Kasumi-1 (cell line): ENCODE data around the gene TNFSF13.

ENCODE experiments used
- DNase-seq, 2 experiments: peaks; one replicate each; lab custom pipeline; 2025; lab: John Stamatoyannopoulos, UW

Gene TNFSF13

DNA sequence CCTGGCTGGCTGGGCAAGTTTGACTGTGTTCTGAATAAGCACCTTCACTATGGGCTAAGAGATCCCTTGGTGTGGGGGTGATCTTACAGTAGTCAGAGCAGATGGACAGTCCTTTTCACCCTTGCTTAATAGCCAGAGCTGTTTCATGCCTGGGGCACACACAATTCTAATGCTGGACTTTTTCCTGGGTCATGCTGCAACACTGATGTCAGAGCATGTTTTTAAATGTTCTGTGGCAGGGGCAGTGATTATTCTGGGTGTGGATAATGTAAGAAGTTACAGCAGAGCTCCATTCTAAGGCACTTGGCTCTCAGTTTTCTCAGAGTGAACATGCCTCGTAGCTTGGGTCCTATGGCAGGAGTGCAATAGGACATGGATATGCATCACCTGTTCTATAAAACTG lies 16.9 kb downstream of the TNFSF13 start:
- DNase-seq = no peak

DNA sequence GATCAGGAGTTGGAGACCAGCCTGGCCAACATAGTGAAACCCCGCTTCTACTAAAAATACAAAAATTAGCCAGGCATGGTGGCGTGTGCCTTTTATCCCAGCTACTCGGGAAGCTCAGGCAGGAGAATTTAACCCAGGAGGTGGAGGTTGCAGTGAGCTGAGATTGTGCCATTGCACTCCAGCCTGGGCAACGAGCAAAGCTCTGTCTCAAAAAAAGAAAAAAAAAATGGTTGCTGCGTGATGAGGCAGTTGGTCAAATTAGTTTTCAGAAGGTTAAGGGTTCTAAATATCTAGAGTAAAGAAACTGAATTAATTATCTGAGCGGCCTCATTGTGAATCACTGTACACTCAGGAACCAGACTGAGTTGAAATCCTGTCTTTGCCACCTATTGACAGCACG lies 17.4 kb downstream of the TNFSF13 start:
- DNase-seq = no peak

DNA sequence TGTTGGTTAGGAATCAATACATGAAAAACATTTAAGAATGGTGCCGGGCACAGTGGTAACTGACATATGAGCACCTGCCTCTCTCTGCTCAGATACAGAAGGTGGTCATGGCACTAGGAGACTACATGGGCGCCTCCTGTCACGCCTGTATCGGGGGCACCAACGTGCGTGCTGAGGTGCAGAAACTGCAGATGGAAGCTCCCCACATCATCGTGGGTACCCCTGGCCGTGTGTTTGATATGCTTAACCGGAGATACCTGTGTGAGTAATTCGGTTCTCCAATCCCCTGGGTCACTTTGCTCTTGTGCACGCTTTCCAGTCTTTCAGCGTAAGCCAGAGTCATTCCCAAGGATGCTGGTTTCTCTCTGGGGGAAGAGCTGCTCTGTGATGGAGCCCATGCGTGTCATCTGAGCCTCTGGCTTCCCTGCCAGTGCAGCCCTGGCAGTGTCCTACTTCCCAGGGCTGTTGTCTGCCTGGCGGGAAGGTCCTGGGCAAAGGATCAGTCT lies 17.9 kb downstream of the TNFSF13 start:
- DNase-seq = no peak

DNA sequence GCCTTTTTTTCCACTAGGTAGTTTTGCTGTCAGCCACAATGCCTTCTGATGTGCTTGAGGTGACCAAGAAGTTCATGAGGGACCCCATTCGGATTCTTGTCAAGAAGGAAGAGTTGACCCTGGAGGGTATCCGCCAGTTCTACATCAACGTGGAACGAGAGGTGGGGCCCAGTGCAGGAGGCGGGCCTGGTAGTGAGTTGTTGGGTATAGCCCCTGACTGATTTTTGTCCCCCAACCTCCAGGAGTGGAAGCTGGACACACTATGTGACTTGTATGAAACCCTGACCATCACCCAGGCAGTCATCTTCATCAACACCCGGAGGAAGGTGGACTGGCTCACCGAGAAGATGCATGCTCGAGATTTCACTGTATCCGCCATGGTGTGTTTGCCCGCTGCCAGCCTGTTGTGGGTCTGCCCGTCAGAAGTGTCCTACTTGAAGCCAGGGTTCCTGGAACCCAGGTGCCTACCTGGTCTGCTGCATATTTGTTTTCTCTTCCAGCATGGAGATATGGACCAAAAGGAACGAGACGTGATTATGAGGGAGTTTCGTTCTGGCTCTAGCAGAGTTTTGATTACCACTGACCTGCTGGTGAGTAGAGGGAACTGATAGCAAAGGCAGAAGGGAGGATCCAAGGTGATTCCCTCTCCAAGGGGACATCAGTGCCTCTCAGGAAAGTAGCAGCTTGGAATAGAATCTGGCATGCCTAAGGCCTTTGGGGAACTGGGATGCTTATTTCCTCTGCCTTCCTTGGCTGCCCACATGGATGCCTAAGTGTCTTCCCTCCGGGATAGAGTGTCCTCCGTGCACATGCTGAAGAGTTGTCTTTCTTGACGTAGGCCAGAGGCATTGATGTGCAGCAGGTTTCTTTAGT lies 19.0 kb downstream of the TNFSF13 start:
- DNase-seq = no peak

DNA sequence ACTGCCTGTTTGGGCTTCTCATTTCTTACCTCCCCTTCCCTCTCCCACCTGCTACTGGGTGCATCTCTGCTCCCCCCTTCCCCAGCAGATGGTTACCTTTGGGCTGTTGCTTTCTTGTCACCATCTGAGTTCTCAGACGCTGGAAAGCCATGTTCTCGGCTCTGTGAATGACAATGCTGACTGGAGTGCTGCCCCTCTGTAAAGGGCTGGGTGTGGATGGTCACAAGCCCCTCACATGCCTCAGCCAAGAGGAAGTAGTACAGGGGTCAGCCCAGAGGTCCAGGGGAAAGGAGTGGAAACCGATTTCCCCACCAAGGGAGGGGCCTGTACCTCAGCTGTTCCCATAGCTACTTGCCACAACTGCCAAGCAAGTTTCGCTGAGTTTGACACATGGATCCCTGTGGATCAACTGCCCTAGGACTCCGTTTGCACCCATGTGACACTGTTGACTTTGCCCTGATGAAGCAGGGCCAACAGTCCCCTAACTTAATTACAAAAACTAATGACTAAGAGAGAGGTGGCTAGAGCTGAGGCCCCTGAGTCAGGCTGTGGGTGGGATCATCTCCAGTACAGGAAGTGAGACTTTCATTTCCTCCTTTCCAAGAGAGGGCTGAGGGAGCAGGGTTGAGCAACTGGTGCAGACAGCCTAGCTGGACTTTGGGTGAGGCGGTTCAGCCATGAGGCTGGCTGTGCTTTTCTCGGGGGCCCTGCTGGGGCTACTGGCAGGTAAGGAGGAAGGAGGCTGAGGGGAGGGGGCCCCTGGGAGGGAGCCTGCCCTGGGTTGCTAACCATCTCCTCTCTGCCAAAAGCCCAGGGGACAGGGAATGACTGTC lies 20.7 kb downstream of the TNFSF13 start, which contains the start of gene CD68:
Gene CD68 (plus strand): TSS at position 638 of the 833 bp plus-strand sequence. CDS start 40 bp downstream, at position 678.
- peak; percentile 78 to 85 for DNase-seq

DNA sequence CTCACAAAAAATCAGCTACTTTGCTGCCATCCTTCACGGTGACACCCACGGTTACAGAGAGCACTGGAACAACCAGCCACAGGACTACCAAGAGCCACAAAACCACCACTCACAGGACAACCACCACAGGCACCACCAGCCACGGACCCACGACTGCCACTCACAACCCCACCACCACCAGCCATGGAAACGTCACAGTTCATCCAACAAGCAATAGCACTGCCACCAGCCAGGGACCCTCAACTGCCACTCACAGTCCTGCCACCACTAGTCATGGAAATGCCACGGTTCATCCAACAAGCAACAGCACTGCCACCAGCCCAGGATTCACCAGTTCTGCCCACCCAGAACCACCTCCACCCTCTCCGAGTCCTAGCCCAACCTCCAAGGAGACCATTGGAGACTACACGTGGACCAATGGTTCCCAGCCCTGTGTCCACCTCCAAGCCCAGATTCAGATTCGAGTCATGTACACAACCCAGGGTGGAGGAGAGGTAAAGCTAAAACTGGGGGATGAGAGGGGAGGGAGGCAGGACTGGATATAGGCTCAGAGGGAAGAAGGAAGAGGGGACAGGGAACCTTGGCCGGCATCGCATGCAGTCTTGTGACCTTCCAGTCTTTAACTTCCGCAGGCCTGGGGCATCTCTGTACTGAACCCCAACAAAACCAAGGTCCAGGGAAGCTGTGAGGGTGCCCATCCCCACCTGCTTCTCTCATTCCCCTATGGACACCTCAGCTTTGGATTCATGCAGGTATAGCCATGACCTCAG lies 21.5 kb downstream of the TNFSF13 start:
- no peak for DNase-seq

DNA sequence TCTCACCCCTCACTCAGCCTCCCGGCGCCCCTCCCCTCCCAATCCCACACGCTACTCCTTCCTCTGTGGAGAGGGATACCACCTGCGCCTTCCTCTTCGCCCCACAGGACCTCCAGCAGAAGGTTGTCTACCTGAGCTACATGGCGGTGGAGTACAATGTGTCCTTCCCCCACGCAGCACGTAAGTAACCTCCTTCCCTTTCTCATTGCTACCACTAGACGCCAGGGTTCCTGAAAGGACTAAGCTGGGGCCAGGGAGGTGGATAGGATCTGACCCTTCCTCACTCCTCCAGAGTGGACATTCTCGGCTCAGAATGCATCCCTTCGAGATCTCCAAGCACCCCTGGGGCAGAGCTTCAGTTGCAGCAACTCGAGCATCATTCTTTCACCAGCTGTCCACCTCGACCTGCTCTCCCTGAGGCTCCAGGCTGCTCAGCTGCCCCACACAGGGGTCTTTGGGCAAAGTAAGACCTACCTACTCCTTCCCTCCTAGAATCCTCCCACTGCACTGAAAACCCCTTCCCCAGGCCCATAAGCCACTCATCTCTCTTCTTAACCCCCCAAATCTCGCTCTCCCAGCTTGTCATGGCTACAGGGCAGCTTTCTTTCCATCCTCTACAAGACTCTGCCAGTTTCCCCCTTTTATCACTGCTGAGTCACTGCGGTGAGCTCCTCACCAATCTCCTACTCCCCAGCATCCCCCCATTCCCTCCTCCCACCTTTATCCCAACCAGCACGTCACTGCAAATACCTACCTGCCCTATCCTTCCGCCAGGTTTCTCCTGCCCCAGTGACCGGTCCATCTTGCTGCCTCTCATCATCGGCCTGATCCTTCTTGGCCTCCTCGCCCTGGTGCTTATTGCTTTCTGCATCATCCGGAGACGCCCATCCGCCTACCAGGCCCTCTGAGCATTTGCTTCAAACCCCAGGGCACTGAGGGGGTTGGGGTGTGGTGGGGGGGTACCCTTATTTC lies 22.3 kb downstream of the TNFSF13 start:
- no peak for DNase-seq

DNA sequence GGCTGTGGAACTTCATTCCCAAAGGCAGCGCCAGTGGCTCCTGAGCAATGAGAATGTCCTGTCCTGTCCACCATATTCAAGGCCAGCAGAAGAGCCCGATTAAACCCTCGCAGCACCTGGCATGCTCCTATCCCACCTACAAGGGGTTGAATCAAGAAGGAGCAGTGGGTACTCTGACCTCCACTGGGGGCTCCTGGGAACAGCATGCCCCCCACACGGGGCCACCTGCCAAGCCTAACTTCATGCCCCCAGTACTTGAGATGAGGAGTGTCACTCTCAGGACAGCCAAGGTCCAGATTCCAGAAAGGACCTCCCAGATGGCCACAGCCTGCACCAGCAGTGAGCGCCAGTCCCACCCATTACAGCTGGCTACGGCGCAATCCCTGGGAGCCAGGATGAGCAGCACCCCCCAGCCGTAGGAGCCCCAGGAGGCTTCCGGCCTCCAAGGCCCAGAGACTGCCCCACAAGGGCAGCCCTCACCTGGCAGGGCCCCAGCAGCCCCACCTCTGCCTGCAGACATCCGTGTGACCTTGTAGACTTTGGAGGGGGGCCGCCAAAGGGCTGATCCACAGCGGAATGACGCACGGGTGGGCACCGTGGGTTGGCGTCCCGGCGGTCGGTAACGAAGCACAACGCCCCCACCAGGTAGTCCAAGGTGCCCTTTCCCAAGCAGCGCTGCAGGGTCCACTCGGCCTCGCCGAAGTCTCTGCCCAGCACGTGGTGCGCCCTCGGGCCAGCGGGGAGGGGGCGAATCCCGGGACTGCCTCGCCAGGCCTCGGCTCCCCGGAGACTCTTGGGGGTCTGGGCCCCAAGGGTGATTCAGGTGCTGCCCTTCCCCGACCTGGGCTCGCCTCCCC lies 24.1 kb downstream of the TNFSF13 start:
- no peak for DNase-seq

DNA sequence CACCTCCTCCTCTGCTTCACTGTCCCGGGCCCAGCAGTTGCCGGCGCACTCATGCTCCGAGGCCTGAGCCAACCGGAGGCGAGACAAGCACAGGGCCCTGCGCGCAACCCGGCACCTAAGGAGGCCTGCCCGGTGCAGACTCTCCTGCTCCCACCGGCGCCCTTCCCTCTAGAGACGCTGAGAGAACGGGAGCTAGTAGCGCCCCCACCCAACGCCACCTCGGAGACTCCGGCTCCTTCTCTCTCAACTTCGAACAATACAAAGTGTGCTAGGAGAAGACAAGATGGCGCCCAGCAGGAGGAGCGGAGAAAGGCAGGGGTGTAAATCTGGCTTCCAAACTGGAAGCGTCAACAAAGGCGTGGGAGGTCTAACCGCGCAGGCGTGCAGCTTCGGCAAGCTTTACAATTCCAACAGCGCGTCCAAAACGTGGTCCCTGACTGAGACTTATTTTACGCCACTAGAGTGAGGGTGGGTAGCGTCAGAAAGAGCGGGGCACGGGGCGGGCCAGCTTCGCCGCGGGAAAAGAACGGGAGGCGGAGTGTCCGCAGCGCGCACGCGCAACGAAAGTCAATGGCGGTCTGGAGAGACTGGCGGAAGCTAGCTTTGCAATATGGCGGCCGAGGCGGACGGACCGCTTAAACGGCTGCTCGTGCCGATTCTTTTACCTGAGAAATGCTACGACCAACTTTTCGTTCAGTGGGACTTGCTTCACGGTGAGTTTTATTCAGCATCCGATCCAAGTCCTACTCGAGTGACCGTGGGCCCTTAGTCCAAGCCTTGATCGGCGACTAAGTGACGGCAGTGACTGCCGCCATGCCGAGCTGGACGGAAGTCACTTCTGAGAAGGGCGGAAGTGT lies 24.9 kb downstream of the TNFSF13 start, which contains the start of gene MPDU1:
Gene MPDU1 (plus strand): TSS at position 600 of the 857 bp plus-strand sequence. CDS start 11 bp downstream, at position 611.
- peak; percentile 80 to 88 for DNase-seq

DNA sequence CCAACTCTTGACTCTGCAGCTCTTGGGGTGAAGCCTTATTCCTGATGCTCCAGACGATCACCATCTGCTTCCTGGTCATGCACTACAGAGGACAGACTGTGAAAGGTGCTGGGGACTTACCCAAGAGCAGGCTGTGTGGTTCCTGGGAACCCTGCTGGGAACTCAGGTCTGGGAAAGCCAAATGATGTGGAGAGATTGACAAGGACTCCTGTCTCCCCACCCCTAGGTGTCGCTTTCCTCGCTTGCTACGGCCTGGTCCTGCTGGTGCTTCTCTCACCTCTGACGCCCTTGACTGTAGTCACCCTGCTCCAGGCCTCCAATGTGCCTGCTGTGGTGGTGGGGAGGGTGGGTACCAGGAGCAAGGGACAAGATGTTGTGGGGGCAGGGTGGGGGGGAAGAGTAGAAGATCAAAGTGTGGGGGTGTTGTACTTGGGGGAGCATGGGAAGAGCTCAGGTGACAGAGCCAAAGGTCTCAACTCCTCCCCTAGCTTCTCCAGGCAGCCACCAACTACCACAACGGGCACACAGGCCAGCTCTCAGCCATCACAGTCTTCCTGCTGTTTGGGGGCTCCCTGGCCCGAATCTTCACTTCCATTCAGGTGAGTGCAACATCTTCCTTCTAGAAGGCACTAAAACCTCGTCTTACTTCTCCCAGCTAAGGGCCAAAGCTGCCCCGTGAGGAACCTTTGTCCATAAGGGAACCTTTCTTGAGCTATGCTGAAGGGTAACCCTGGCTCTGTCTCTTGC lies 28.3 kb downstream of the TNFSF13 start:
- peak; percentile 57 for DNase-seq

DNA sequence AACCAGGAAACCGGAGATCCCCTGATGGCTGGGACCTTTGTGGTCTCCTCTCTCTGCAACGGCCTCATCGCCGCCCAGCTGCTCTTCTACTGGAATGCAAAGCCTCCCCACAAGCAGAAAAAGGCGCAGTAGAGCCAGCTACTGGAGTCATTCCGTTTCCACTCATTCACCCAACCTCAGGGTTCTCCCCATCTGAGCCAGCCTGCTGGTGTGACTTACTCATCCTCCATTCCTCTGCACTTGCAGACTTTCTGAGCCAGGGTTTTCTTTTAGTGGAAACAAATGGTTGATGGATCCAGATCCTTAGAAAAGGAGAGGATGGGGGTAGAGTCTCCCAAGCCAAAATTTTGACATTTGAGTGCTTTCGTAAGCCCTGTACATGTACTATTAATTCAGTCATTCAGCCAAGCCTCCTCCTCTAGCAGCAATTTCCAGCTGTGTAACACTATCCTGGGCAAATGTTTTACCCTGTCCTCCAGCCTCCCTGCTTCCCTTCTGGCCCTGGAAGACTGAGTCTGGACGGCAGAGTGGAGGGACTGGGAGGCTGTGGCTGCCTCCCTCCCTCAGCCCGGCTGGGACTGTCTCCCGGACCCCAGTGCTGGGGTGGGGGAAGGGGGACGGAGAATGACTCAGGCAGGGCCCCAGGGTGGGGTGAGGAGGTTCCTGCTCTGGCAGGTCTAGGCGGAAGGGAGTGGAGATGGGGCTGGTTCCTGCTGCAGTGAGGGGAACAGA lies 29.0 kb downstream of the TNFSF13 start:
- DNase-seq = peak; percentile 49 to 59

DNA sequence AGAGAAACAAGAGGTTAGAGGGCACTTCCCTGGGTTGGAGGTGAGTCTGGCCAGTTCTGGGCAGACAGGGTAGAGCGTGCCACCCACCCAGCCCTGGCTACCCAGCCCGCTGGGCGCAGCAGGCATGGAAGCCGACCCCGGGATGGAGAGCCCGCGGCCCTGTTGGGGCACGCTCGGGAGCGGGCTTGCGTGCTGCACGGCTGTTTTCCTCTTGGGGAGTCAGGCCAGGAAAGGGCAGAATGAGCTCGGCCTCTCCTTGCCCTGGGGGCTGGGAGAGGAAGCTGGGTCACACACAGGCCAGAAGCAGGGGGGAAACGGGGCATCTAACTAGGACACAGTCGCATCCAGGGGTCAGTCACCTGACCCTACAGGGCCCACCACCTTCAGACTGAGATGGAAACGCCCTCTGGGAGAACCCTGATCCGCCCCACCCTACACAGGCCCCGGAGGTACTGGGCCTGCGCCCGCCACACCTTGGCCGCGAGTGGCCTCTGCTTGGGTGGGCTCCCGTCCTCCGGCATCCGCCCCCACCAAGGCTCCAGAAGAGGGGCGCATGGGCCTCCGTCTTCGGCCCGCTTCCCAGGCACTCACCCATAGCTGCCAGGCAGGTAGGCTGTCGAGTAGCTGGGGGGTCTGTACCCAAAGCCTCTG lies 30.1 kb downstream of the TNFSF13 start:
- no peak for DNase-seq

DNA sequence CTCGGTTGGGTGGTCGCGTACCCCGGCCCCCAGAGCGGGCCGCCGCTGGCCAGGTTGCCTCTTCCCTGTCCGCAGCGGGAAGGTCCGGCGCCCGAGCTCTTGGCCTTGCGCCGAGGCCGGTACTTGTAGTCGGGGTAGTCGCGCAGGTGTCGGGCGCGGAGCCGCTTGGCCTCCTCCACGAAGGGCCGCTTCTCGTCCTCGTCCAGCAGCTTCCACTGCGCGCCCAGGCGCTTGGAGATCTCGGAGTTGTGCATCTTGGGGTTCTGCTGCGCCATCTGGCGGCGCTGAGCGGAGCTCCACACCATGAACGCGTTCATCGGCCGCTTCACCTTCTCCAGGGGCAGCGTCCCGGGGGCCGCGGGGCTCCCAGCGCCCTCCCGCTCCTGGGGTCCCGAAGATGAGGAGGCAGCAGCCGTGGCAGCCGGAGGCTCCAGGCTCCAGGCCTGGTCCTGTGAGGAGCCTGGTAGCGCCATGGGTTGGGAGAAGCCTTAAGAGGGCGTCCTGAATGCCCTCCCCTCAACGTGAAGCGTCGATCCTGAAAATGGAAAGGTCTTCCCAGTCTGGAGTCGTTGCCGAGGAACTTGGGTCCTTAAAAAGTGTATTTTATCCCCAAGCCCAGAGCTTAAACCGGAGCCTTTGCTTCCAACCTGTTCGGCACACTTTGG lies 30.8 kb downstream of the TNFSF13 start:
- DNase-seq = peak; percentile 44 to 51

DNA sequence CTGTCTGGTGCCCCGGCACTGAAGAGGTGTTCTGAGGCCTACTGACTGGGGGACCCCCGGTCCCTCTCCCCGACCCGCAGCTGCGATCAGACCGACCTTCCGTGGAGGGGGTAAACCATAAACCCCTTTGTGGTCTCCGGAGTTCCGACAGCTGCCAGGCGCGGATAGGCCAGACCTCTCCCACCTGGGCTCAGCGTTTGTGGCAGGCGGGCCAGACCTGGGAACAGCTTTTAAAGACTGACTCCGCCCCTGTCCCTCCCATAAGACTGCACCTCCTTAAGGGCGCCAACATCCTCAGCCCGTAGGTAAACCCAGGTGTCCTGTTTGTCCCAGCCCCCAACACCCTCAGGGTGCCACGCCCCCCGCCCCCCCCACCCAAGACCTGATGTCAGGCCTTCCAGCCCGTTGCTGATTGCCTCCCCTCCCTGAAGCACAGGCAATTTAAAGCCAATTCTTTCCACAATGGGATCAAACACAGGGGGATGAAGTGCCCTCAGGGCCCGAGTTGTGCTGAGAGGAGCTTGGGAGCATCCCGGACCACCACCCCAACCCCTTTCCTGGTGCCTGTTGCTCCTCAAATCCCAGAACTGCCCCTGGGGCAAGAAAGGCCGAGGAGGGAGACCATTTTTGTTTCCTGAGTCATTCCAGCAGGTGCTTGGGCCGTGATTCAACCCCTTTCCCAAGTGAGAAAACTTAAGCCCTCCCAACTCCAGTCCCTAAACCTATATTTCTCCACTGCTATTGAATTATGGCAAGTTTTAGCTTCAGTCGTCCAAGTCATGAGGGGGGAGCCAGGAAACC lies 31.5 kb downstream of the TNFSF13 start, which contains the start of gene SOX15:
Gene SOX15 (minus strand): TSS at position 204 of the 801 bp plus-strand sequence. CDS start 418 bp downstream, outside the sequence.
- no peak for DNase-seq

DNA sequence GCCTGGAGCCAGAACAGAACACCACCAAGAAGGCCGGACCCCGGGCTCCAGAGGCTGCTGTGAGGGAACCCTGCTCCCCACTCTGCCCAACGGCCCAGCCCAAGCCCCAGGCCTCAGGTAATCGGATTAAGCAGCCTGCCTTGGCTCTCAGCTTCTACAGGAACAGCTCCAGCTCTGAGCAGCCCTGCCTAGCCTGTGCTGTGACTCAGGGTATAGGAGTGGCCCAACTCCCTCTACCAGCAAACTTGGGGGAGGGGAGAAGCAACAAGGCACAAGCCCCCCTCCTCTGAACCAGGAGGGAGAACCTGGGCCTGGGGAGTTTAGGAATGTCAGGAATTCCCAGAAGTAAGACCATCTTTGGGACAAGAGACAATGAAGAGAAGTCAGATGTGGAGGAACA lies 32.2 kb downstream of the TNFSF13 start:
- no peak for DNase-seq
